CD4-positive, alpha-beta T cell treated with Interleukin-12 subunit alpha and Interleukin-12 subunit beta, for 1 hour (primary cell): Measurements from ENCODE around the gene KRT86.

Source experiments
- DNase-seq: peaks from one replicate; pipeline ENCODE4 v3.0.0-alpha.2; 2020

Gene KRT86

DNA sequence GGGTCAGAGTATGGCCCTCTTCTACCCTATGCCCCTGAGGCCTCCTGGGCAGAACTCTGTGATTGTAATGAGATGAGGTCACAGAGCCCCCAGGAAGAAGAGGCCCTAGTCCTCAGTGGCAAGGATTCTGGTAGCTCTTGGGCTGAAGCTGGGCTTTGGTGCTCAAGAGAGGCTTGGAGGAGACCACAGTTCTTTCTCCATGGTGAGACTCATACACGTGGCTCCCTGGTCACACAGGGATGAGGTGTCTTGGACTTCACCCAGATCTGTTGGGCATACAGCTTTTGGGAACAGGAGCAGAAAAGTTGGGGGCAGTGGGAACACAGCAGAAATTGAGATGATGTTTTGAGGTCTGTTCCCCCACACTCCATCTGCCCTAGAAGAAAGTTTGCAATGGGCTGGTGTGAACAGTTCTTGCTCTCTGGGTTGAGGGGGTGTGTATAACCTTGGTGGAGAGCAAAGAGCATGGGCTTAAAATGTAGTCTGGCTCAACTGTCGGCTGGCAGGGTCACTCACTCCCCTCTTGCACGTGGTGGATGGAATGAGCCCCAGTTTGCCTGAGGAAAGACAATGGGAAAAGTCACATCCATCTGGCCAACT lies at the start of gene KRT86:
KRT86 (plus strand) TSS at position 125 of the 600 bp plus-strand sequence. CDS start 27,272 bp downstream, outside the sequence.
- no peak for DNase-seq

DNA sequence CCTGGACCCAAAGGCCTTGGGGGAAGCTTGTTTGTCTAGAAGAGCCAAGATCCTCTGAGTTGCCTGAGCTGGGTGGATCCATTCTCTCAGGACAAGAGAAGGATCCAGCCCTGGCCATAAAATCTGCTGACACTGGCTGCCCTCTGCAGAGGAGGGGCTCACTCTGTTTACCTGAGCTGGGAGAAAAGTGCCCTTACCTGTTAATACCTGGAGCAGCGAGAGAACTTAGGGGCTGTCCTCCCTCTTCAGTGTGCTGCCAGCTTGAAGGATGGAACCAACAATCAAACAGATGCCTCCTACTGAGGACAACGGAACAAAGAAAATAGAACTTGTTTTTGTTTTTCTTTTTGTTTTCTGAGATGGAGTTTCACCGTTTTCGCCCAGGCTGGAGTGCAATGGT lies 48.7 kb upstream of the KRT86 start:
- no peak for DNase-seq

DNA sequence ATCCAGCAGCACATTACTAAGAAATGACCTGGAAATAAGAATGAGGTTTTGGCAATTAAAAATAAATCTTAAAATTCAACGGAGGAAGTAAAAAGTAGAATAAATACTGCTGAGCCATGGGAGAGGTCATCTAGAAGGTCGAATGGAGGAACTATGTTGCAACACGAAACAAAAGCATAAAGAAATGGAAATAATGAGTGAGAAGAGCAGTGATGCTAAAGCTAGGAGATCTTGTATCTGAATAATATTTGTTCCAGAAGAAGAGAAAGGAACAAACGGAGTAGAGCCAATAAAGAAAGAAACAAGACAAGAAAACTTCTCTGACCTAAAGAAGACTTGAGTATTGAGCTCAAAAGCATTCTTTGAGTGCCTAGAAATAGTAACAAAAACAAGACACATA lies 48.0 kb upstream of the KRT86 start:
- DNase-seq, result no peak

DNA sequence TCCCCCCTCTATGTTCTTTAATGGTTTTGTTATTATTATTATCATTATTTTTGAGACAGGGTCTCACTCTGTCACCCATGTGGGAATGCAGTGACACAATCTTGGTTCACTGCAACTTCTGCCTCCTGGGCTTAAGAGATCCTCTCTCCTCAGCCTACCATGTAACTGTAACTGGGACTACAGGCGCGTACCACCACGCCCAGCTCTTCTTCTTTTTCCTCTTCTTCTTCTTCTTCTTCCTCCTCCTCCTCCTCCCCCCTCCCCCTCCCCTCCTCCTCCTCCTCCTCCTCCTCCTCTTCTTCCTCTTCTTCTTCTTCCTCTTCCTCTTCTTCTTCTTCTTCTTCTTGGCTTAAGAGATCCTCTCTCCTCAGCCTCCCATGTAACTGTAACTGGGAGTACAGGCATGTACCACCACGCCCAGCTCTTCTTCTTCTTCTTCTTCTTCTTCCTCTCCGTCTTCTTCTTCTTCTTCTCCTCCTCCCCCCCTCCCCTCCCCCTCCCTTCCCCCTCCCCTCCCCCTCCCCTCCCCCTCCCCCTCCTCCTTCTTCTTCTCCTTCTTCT lies 46.8 kb upstream of the KRT86 start:
- DNase-seq, result no peak

DNA sequence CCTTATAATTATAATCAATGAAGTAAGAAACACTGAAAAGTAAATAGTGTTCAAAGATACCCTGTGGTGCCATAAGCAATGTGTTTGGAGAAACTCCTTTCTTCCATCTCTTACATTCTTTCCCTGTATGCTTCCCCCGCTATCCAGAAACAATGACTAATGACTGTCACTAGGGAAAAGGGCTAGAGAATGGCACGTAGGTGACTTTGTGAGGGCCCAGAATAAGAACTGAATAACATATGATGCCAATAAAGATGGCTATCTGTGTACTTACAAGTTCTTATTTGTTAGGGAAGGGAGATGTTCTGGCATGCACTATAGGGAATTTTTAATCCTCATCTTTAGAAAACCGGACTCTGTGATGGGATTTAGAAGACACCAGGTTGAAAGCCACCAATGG lies 46.1 kb upstream of the KRT86 start:
- no peak for DNase-seq

DNA sequence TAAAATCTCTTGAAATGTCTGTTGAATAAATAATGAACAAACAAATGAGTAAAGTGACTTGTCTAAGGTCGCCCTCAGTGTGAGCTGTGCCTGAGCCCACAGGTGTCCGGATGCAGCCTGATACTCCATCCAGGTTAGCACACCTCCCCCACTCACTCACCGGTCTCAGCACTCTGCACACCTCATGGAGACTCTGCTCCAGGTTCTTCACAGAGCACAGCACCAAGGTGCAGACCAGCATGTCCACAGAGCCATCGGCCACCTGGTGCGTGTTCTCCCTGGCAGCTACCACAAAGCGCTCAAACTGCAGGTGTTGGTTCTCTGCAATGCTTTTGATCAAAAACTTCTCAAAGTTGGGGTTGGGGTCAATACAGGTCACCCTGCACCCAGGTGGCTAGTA lies 45.5 kb upstream of the KRT86 start:
- DNase-seq, result no peak

DNA sequence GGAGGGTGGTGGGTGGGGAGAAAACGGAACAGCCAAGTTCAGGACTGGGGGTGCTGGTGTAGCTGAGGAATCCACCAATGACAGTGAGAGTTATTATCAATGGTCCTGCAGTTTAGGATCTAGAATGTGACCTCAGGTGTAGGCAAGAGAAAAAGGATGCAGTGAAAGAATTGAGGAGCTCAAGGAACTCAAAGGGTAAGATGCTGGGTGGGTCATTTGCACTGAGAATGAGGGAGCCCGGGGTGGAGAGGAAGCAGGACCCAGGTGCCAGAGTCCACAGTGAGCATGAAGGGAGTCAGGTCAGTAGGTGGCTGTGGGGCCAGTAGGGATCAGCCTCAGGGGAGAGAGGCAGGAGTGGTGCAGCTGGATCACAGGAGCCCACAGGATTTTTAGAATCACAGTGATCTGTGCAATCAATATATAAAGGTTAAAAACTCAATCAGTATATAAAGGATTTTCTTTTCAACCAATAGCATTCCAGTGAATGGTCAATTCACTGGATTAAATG lies 44.6 kb upstream of the KRT86 start:
- no peak for DNase-seq

DNA sequence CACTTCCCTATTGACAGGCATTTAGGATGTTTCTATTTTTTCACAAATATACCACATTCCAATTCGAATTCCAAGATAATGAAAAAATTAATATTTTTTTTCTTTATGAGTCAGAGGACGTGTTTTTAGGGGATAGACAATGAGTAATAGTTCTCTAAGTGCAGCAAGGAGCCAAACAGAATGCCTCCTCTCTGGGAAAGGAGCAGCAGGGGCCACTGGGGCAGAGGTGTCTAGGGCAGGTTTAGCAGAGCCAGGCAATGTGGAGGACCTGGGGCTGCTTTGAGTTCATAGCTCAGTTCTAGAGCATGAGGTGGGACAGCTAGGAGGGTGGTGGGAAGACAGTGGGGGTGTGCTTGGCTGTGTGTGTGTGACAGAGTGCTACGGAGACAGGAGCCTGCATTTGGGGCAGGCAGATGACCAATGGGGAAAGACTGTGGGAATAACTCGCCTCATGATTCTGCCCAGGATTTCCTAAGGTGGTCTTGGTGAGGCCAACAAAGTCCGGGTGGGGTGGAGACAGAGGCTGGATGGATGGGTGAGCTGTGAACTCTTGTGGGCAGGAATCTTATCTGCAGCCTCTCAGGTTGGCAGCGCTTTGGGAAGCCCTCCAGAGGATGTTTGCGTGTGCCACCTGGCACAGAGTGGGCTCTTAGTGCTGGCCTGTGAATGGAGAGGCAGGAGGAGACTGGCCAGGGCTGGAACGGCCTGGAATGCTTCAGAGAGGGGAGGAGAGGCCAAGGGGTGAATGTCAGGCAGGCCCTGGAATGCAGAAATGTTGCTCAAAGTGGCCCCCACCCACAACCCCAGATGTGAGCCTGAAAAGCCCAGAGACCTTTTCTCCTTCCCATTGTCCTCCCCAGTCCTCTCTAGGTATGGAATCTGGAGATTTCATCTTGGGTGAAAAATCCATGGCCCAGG lies 43.8 kb upstream of the KRT86 start:
- DNase-seq, result no peak

DNA sequence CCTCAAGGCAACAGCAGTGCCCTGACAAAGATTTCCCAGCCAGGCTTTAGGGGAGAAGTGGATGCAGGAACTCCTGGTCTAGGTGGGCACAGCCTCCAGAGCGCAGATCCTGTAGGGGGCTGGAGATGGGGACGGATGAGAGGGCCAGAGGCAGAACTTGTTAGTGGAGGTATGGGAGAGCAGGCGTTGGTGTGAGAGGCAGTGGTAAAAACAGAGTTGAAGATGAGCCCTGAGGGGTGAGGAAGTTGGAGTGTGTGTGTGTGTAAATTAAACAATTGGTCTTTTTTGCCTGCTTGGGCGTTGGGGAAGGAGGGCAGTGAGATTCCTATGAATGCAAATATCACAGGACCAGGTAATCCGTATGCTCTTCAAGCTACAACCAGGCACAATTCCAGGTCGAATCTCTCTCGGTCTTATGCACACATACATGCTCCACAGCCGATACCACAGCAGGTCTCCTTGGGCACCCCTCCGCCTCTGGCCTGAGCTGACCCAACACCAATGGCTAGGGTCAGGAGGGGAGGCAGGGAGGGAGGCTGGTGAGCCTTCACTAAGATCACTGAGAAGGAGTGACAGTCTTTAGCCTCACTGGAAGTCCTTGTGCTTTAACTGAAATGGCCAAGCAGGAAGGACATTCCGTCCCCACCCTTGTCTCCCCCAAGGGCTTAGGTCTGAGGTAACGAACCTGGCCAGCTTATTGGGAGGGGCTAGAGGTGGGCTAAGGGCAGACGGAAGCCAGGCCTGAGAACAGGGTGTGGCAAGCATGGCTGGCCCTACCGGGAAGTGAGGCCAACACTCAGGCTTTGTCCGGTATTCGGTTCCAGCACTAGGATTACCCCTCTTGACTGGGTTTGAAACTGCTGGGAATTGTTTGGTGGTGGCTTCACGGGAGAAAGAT lies 42.9 kb upstream of the KRT86 start:
- DNase-seq, result no peak

DNA sequence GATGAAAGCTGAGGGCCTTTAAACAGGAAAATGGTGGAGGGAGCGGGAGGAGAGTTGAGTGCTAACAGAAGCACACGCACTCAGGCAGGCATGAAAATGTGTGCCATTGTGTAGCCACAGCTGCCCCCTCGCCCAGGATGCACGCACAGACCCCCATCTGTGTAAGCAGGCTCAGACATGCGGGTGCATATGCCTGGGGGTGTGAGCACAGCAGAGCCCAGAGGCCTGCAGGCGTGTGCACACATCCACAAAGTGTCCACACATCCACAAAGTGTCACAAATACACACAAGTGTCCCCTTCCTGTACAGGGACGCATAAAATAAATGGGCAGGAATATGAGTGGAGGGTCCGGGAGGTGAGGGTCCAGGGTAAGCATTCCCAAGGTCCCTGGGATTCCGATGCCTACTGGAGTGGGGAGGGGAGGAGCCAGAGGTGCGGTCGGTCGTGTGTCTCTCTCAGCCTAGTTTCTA lies 42.2 kb upstream of the KRT86 start:
- no peak for DNase-seq

DNA sequence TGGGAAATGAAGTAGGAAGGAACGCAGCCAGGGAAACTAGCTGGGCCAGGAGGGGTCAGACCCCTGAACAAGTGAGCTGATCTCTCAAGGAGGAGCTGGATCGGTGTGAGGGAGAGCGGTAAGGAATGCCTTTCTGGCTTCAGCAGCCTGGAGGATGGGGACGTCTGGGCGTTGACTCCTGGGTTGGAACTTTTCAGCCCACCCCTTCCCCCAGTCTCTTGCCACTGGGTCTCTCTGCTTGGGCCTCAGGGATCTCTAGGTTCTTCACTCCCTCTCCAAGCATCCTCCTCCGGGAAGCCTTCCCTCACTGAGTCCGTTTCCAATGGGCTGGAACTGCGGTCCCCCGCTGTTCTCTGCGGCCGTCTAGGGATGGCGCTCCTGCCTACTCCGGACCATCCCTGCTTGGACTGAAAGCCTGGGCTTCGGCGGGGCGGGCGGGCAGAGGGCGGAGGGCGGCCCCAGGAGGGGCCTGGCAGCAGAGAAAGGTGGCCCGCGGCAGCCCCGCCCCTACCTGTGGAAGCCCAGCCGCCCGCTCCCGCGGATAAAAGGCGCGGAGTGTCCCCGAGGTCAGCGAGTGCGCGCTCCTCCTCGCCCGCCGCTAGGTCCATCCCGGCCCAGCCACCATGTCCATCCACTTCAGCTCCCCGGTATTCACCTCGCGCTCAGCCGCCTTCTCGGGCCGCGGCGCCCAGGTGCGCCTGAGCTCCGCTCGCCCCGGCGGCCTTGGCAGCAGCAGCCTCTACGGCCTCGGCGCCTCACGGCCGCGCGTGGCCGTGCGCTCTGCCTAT lies 41.6 kb upstream of the KRT86 start, which contains the start of gene KRT7:
KRT7 (plus strand) TSS at position 570 of the 788 bp plus-strand sequence; CDS start at position 624, 54 bp downstream.
- DNase-seq, result no peak

DNA sequence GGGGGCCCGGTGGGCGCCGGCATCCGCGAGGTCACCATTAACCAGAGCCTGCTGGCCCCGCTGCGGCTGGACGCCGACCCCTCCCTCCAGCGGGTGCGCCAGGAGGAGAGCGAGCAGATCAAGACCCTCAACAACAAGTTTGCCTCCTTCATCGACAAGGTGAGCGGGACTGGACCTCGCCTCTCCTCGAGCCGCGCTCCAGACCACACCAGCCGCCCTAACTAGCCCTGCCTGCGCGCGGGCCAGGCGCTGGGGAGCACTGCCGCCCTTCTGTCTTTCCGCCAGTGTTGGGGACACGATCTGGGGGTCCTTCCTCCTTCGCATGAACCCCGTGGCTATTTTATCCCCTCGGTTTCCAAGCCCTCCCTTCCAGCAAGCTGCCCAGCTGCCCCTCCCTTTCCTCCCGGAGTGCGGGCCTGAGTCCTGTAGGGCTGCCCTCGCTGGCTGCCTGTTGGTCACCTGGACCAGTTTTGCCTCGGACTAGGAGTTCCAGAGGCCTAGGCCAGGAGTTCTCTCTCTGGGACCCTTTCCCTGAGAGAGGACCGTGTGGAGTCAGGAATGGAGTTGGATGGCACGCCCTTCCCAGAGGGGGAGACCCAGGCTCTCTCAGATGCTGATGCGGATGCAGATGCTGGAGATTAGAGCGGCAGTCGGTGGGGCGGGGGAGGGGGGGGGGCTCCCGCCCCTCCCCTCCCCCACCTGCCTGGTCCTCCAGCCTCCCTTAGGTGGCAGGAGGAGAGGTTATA lies 40.8 kb upstream of the KRT86 start:
- DNase-seq, result no peak

DNA sequence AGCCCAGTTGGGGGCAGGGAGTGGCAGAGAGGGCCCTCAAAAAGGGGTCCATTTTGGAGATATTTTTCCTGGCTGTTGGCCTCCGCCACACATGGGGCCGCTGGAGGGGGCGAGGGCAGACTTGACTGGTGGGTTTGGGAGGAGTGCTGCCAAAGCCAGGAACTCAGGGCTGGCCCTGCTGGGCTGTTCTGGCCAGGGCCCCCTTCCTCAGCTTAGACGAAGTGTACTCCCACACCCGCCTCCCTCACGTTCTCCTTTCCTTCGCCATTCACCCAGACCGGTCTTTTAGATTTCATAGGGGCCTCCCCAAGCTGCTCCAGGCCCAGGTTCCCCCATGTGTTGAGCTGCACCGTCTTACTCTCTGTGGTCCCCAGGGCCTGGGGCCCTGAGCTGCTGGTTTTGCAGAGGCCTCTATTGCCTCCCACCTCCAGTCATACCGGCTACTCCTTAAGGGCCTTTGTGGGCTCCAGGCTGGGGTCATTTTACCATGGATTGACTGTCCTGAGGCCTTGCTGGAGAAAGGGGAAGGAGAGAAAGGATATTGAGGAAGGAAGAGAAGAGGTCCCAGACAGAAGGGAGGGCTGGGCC lies 40.1 kb upstream of the KRT86 start:
- DNase-seq, result no peak

DNA sequence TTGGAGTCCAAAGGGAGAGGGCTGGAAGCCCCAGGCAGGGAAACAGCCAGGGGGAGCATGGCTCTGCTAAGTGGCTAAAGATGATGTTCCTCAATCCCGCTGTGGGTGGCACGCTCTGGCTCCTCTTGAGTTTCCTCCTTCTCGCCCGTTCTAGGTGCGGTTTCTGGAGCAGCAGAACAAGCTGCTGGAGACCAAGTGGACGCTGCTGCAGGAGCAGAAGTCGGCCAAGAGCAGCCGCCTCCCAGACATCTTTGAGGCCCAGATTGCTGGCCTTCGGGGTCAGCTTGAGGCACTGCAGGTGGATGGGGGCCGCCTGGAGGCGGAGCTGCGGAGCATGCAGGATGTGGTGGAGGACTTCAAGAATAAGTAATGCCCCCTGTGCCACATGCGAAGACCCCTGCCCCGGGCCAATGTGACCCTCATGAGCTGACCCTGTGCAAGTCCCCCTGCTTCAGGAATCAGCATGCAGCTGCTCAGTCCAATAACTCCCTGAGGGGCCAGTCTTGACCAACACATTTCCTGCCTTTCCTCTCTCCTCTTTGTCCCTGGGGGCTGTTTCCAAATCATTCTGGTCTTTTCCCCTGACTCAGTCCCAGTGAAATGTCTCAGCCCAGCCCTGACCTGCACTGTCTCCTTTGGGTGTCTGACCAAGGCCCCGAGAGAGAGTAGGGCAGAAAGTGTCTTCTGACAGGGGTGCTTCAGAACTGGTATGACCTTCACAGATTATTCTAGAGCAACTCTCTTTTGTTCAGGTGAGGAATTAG lies 39.3 kb upstream of the KRT86 start:
- DNase-seq, result no peak

DNA sequence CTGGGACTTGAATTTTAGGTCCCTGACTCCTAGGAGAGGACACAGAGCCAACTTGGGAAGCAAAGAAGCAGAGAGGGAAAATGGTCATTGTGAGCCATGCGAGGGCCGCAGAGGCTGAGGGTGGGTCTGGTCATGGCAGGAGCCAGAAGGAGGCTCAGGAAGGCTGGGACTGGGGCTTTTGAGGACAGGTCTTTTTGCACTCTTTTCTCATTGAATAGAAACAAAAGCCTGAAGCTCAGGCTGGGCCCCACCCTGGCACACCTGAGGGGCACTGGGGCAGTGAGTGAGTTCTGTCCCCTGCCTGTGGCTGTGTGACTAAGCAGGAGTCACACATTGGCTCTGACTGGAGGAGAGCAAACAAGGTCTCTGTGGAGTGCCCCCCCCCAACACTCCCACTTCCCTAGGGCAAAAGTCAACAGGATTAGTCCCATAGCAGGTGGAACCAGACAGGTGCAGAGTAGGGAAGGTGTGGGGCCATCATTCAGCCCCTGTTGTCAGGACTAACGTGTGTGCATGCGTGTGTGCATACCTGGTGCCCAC lies 38.6 kb upstream of the KRT86 start:
- no peak for DNase-seq

DNA sequence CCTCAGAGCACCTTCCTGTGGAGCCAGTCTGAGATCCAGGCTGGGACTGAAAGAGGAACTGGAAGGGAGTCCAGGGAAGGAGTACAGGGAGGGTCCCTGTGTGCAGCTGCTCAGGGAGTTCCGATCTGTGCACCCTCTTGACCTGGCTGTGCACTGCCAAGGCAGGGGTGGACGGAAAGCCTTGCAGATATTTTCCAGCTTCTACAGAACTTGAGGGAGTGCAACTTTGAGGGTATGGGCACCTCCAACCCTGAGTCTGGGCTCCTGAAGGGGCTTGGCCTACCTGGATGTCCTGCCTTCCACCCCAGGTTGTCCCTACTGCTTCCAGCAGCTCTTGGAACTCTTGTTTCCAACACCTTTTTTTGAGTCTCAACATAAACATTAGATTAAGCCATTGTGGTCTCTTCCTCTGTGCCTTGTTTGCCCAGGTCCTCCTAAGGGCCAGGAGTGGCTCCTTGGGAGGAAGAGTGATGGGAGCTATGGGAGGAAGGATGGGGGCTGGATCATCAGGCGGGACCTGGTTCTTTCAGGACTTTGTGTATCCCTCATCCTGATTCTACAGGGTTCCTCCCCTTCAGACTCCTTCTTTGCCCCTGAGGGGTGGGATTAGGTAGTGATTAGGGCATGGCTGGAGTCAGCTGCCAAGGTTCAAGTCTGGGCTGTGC lies 37.9 kb upstream of the KRT86 start:
- DNase-seq, result no peak

DNA sequence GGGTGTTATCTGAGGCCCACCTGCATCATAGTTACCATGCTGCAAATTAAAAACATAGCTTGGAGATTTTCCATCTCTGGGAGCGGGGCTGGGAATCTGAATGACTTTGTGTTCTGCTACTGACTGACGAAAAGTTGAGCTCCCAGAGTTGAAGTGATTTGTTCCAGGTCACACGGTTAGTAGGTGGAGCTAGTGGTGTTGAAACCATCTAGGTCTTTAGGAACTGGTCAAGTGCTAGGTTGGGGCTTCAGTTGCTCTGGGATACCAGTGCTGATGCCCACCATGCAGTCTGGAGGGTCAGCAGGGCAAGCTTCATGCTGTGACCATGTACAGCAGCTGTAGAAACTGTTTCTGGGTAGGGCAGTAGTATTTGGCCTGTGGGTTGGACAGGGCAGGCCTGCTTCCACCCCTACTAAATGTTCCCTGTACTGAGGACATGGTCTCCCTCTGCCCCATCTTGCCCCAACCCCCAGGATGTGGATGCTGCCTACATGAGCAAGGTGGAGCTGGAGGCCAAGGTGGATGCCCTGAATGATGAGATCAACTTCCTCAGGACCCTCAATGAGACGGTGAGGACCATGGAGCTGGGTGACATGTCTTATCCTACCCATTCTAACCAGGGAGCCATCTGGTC lies 36.1 kb upstream of the KRT86 start:
- DNase-seq, result no peak

DNA sequence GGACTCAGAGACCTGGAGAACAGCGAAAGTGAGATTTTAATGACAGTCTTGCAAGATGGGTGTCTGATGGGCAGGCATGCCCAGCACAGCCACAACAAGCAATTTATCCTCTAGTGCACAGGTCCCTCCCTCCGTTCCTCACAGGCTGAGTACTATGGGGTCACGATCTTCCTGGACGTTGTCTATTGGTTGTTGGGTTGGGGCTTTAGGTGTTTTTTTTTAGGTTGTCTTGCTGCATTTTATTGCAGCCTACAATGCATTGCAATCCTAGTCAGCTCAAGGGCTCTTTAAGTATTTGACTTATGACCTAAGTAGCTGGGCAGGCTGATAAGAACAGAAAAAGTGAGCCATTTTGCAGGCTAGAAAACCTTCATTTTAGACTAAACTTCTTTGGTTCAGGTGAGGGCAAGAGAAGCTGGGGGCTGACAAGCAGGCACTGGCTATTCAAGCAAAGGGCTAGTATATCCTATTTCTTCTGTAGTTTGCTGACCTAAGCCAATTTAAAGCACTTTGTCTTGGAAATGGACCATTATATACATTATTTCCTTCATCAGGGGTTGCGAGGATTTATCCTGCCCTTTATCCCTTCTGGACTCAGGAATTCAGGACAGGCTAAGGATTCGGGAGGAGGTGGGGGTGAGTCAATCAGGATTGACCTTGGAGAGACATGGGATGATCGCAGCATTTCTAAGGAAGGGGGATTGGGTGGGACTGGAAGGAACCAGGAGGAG lies 35.4 kb upstream of the KRT86 start:
- DNase-seq, result no peak
